Mesendoderm (in vitro differentiated cells): Measurements from ENCODE around the gene XAGE3.
"Not testable (repeated sequence)": the region's sequence is repeated elsewhere in the genome, so short reads cannot be mapped to it uniquely, and the experiment has no call there.

Experiments used
- DNase-seq: peaks from one replicate; pipeline ENCODE4 v3.0.0; 2013
- H2AK5ac ChIP-seq: 2 replicates; pipeline ENCODE4 v1.6.1; 2013; ENCODE audit warnings: low read length, inconsistent platforms
- H2BK120ac ChIP-seq: 2 replicates; pipeline ENCODE4 v1.6.1; 2013; ENCODE audit warnings: low read depth, mild to moderate bottlenecking, low read length, moderate library complexity, mixed read lengths
- H2BK15ac ChIP-seq: replicated peaks from 2 replicates; pipeline ENCODE4 v1.6.1; 2013; ENCODE audit warnings: low read depth, mild to moderate bottlenecking, moderate library complexity
- H2BK5ac ChIP-seq: 2 replicates; pipeline ENCODE4 v1.6.1; 2013; ENCODE audit warnings: low read length, inconsistent platforms
- H3K18ac ChIP-seq: 2 replicates; pipeline ENCODE4 v1.6.1; 2013; ENCODE audit warnings: mild to moderate bottlenecking, low read length, mixed read lengths
- H3K23ac ChIP-seq: one replicate; pipeline ENCODE4 v1.6.1; 2013; ENCODE audit warnings: low read length
- H3K27ac ChIP-seq: 2 replicates; pipeline ENCODE4 v1.5.1; 2013; ENCODE audit warnings: low read depth, mild to moderate bottlenecking, inconsistent platforms, low read length, moderate library complexity
- H3K27me3 ChIP-seq: 2 replicates; pipeline ENCODE4 v1.6.1; 2013; ENCODE audit warnings: low read length, control low read depth, mild to moderate bottlenecking, inconsistent platforms; ENCODE audit not compliant: insufficient read depth, poor library complexity
- H3K36me3 ChIP-seq: 2 replicates; pipeline ENCODE4 v1.6.1; 2013; ENCODE audit warnings: low read length, inconsistent platforms; ENCODE audit not compliant: control insufficient read depth, insufficient read depth
- H3K4ac ChIP-seq: one replicate; pipeline ENCODE4 v1.6.1; 2013; ENCODE audit warnings: low read depth, mild to moderate bottlenecking, low read length, moderate library complexity
- H3K4me1 ChIP-seq: 2 replicates; pipeline ENCODE4 v1.6.1; 2013; ENCODE audit warnings: low read depth, low read length, inconsistent platforms; ENCODE audit not compliant: control insufficient read depth
- H3K4me2 ChIP-seq: 2 replicates; pipeline ENCODE4 v1.6.1; 2013; ENCODE audit warnings: low read length
- H3K4me3 ChIP-seq: 2 replicates; pipeline ENCODE4 v1.5.1; 2013; ENCODE audit warnings: mild to moderate bottlenecking, low read length
- H3K56ac ChIP-seq: one replicate; pipeline ENCODE4 v1.6.1; 2013; ENCODE audit warnings: low read length
- H3K79me1 ChIP-seq: 2 replicates; pipeline ENCODE4 v1.6.1; 2013; ENCODE audit warnings: low read length, inconsistent platforms
- H3K79me2 ChIP-seq: 2 replicates; pipeline ENCODE4 v1.6.1; 2013; ENCODE audit warnings: mild to moderate bottlenecking, low read length; ENCODE audit not compliant: control insufficient read depth, insufficient read depth
- H3K9ac ChIP-seq: 2 replicates; pipeline ENCODE4 v1.6.1; 2013; ENCODE audit warnings: low read length, inconsistent platforms
- H4K5ac ChIP-seq: one replicate; pipeline ENCODE4 v1.6.1; 2013; ENCODE audit warnings: low read length
- H4K8ac ChIP-seq: one replicate; pipeline ENCODE4 v1.6.1; 2013; ENCODE audit warnings: low read depth, mild to moderate bottlenecking, control low read depth, low read length, moderate library complexity
- WGBS: extraction: QIAGEN DNeasy Blood & Tissue Kit; methylation state at CpG from one replicate; pipeline ENCODE4 v1.1.7; 2013; ENCODE audit warnings: low lambda C conversion rate, missing lambda C conversion rate; ENCODE audit not compliant: insufficient coverage; ENCODE audit errors: extremely low coverage; 5-methylcytosine and 5-hydroxymethylcytosine counted together

Gene XAGE3

DNA sequence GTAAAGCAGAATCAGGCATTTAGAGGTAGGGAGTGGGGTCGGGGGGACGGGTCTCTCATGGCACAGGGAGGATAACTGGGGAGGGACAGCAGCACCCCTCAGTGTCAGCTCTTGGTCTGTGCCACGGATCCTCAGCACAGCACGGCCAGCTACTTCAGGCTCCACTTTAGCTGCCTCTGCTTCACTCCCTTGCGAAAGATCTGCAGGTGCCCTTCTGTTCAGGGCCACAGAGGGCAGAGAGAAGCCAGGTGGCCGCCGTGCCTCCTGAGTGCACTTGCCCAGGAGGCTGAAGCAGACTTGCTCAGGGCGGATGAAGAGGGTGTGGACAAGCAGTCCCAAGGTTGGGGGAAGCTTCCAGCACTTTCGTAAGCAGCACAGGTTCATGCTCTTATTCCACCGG, 19.6 kb upstream of the XAGE3 start:
- not testable (repeated sequence) for H2BK5ac ChIP-seq, DNase-seq, H3K4me3 ChIP-seq, H3K4me1 ChIP-seq, H3K4ac ChIP-seq, H3K79me2 ChIP-seq, H3K27me3 ChIP-seq, H2BK120ac ChIP-seq, H3K4me2 ChIP-seq, H3K9ac ChIP-seq, H3K23ac ChIP-seq, H3K18ac ChIP-seq, H2BK15ac ChIP-seq, H3K27ac ChIP-seq, H3K56ac ChIP-seq, H3K79me1 ChIP-seq, H3K36me3 ChIP-seq, H2AK5ac ChIP-seq, H4K8ac ChIP-seq, H4K5ac ChIP-seq
- no CpG with 5 or more reads among the region's 10 CpGs for whole genome bisulfite sequencing

DNA sequence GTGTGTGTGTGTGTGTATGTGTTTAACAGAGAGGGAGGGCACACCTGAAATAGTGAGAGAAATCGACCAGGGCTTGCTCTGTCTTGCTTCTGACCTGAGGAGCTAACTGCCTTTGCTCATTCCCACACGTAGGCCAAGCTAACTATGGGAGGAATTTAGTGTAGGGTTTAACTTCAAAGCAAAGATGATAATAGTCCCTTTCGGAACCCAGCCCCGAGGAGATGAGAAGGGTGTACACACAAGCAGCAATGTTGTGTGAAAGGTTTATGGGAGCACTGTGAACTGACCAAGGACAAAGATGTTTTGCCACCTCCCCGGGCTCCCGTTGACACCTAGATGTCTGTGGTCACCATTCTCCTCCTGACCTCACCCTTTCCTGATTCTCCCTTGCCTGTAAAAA, 8.5 kb upstream of the XAGE3 start:
- not testable (repeated sequence) for H3K56ac ChIP-seq, H3K79me2 ChIP-seq, H2BK15ac ChIP-seq, H2AK5ac ChIP-seq, H3K4me2 ChIP-seq, H3K23ac ChIP-seq, H3K9ac ChIP-seq, H3K27ac ChIP-seq, H4K5ac ChIP-seq, H3K4ac ChIP-seq, H3K27me3 ChIP-seq, H3K79me1 ChIP-seq, H2BK5ac ChIP-seq, H3K18ac ChIP-seq, H3K4me3 ChIP-seq, H3K4me1 ChIP-seq, H2BK120ac ChIP-seq, H4K8ac ChIP-seq, H3K36me3 ChIP-seq, DNase-seq
- WGBS, result no CpG with 5 or more reads among the region's 6 CpGs

DNA sequence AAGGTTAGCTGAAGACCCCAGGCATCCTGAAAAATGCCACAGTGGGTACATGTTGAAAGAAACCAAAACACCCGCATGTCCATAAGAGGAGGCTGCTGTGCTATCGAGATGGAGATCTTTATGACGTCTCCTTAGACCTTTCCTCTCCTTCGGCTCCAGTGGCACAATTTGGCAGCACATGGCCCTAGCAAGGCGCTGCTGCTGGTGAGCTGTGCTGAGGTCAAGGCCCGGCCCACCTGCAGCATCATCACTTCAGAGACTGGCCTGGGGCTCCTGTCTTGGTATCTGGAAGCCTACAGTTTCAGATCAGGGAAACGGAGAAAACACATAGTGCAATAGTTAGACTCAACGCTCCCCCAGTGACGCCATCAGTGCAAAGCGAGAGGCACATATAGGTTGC, 7.6 kb upstream of the XAGE3 start:
- H2BK120ac ChIP-seq, H3K27ac ChIP-seq, H2BK15ac ChIP-seq, H4K8ac ChIP-seq, H3K18ac ChIP-seq, H3K79me2 ChIP-seq, H3K4me1 ChIP-seq, H3K79me1 ChIP-seq, H3K4me3 ChIP-seq, H3K23ac ChIP-seq, H3K36me3 ChIP-seq, H3K9ac ChIP-seq, H2BK5ac ChIP-seq, H3K27me3 ChIP-seq, H4K5ac ChIP-seq, DNase-seq, H2AK5ac ChIP-seq, H3K56ac ChIP-seq, H3K4ac ChIP-seq, H3K4me2 ChIP-seq: not testable (repeated sequence)
- WGBS, result no CpG with 5 or more reads among the region's 10 CpGs

DNA sequence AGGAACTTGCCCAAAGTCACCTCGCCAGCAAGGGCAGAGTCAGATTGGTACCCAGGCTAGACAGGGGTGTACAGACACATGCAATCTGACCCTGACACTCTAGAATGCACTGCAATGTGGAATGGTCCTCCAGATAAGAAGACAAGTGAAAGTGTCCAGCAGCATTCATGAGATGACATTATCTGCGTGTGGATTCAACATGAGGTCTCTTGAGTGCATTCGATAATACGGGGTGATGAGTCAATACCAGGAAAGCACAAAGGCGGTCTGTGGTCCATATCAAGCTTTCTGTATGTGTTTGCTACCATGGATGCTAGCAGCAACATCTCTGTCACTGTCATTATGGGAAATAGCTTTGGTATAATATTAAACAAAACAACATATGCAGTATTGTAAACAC, 6.8 kb upstream of the XAGE3 start:
- Histone ChIP-seq H3K23ac (no peak overlapping the region), H3K18ac (no peak overlapping the region), H2BK15ac (no peak overlapping the region), H3K27ac (no peak overlapping the region), H2AK5ac (no peak overlapping the region), H3K4me1 (no peaks in the 10 kb centered on the region), H4K5ac (no peak overlapping the region), H3K4me3 (no peak overlapping the region), H2BK5ac (no peak overlapping the region), H3K9ac (no peak overlapping the region), H3K27me3 (no peaks in the 10 kb centered on the region), H4K8ac (no peak overlapping the region), H3K79me2 (no peaks in the 10 kb centered on the region), H3K4ac (no peak overlapping the region), H3K36me3 (no peaks in the 10 kb centered on the region), H3K79me1 (no peaks in the 10 kb centered on the region), H2BK120ac (no peak overlapping the region), H3K56ac (no peak overlapping the region), H3K4me2 (no peak overlapping the region)
- no CpG with 5 or more reads among the region's 5 CpGs for WGBS
- DNase-seq, result no peak

DNA sequence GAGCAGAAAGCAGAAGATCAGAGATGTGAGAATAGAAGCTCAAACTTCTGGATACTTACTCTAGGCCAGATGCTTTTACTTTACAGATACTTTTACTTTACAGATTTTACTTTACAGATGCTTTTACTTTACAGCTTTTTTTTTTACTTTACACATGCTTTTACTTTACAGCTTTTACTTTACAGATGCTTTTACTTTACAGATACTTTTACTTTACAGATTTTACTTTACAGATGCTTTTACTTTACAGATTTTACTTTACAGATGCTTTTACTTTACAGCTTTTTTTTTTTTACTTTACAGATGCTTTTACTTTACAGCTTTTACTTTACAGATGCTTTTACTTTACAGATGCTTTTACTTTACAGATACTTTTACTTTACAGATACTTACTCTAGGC, 5.9 kb upstream of the XAGE3 start:
- not testable (repeated sequence) for H3K4me2 ChIP-seq, H3K4ac ChIP-seq, H3K27me3 ChIP-seq, H3K79me2 ChIP-seq, H3K9ac ChIP-seq, H3K36me3 ChIP-seq, H3K4me3 ChIP-seq, H4K5ac ChIP-seq, H2BK15ac ChIP-seq, DNase-seq, H4K8ac ChIP-seq, H3K56ac ChIP-seq, H3K27ac ChIP-seq, H2BK5ac ChIP-seq, H2BK120ac ChIP-seq, H3K23ac ChIP-seq, H3K79me1 ChIP-seq, H3K4me1 ChIP-seq, H2AK5ac ChIP-seq, H3K18ac ChIP-seq

DNA sequence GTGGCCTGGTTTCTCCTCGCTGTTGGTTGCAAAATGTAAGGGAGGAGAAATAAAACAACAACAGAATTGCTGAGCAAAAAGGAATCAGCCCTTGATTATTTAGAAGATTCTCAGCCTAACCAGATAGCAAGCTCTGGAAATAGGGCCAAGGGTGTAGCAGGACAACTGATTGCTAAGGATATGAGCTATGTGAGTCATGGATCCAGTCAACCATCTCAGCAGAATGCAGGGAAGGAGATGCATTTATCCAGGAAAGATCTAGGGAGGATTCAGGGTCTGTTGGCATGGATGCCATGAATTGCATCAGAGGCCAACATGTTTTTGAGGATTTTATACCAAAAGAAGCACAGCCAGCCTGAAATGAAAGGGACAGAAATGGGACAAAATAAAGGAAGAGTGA, 2.2 kb upstream of the XAGE3 start:
- H3K36me3 ChIP-seq, result no peaks in the 10 kb centered on the region
- no peak overlapping the region for H4K5ac ChIP-seq
- H3K4ac ChIP-seq, result no peak overlapping the region
- no peak overlapping the region for H4K8ac ChIP-seq
- H3K9ac ChIP-seq, result no peak overlapping the region
- H3K18ac ChIP-seq, result no peak overlapping the region
- H3K27ac ChIP-seq, result no peak overlapping the region
- H2BK5ac ChIP-seq, result no peak overlapping the region
- no peaks in the 10 kb centered on the region for H3K79me2 ChIP-seq
- no peak overlapping the region for H2BK15ac ChIP-seq
- no peaks in the 10 kb centered on the region for H3K4me1 ChIP-seq
- H3K56ac ChIP-seq, result no peak overlapping the region
- no peak overlapping the region for H3K4me3 ChIP-seq
- no peak overlapping the region for H2BK120ac ChIP-seq
- H3K79me1 ChIP-seq, result no peaks in the 10 kb centered on the region
- H3K4me2 ChIP-seq, result no peak overlapping the region
- no peak overlapping the region for H2AK5ac ChIP-seq
- no peak overlapping the region for H3K23ac ChIP-seq
- no peak for DNase-seq
- no peaks in the 10 kb centered on the region for H3K27me3 ChIP-seq
- WGBS, result no CpG with 5 or more reads among the region's 1 CpG
